Urinary bladder (tissue), 4 donors: ENCODE data around the gene PLCL2. TPM values are rescaled to one million over a fixed set of nuclear protein-coding genes. Genes with fewer than 3 reads are reported as not detected.

Experiments
- DNase-seq: peaks from one replicate; pipeline ENCODE4 v3.0.0-alpha.2; 2015; ENCODE audit errors: extremely low spot score
- H3K27ac ChIP-seq: one replicate; pipeline ENCODE4 v1.5.1; 2013; ENCODE audit warnings: low read depth, mild to moderate bottlenecking, moderate library complexity
- H3K36me3 ChIP-seq: one replicate; pipeline ENCODE4 v1.6.1; 2013; ENCODE audit warnings: mild to moderate bottlenecking, moderate library complexity; ENCODE audit not compliant: insufficient read depth
- H3K4me1 ChIP-seq: one replicate; pipeline ENCODE4 v1.6.1; 2013; ENCODE audit warnings: mild to moderate bottlenecking, moderate library complexity; ENCODE audit not compliant: insufficient read depth
- H3K4me3 ChIP-seq: one replicate; pipeline ENCODE4 v1.5.1; 2013; ENCODE audit warnings: low read depth, low read length
- WGBS: extraction: QIAGEN DNeasy Blood & Tissue Kit; methylation state at CpG from one replicate; pipeline ENCODE4 v1.1.7; 2013; 5-methylcytosine and 5-hydroxymethylcytosine counted together
- polyA plus RNA-seq: library from polyadenylated mRNA; stranded (reverse); fragments of 200-250 nt; gene quantifications from one replicate; pipeline ENCODE4 v1.2.3, GENCODE V29; 2013
- total RNA-seq: library from RNA; depleted of rRNA; stranded (reverse); fragments of >200 nt; gene quantifications from one replicate; pipeline ENCODE4 v1.2.3, GENCODE V29; 2014
- donor health status: healthy with polysubstance abuse.
- donor health status: healthy.

The PLCL2 gene
- total and polyA plus RNA-seq, 2 donors, result 2.7 to 23.0 TPM

- 83% methylated on average over 6 of the region's 6 CpGs for WGBS
- no peak for DNase-seq
- Histone ChIP-seq H3K4me3 (no peak overlapping the region), H3K36me3 (no peaks in the 10 kb centered on the region), H3K27ac (no peak overlapping the region), H3K4me1 (no peaks in the 10 kb centered on the region)
Observed at GRCh38 chr3:16908016-16908807, 23.5 kb downstream of the PLCL2 start.

- 76% methylated on average over 2 of the region's 2 CpGs for WGBS
- Histone ChIP-seq H3K27ac (no peak overlapping the region), H3K4me1 (no peaks in the 10 kb centered on the region), H3K4me3 (no peak overlapping the region), H3K36me3 (no peaks in the 10 kb centered on the region)
- no peak for DNase-seq
Observed at GRCh38 chr3:16908896-16909295, 24.1 kb downstream of the PLCL2 start.

DNA sequence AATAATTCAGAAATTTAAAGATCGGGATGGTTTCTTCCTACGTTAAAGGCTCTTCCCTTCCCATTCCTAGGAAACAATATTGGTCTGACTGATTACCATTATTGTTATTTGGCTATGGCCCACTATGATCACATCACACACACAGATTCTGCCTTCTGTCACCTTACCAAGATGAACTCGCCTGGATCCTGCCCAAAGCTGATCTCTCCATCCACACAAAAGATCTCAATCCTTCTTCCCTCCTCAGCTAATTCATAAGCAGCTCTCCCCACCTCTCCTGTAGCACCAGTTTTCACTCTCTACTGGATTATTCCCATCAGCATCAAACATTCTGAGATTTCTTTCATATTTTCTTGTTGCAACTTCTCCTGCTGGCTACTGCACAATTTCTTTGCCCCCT, 25.0 kb downstream of the PLCL2 start:
- no peak for DNase-seq
- Histone ChIP-seq H3K36me3 (no peaks in the 10 kb centered on the region), H3K27ac (no peak overlapping the region), H3K4me1 (no peaks in the 10 kb centered on the region), H3K4me3 (no peak overlapping the region)
- WGBS, result 92% methylated on average over 3 of the region's 3 CpGs

- H3K27ac ChIP-seq, result no peak overlapping the region
- no peak for DNase-seq
- WGBS, result 92% methylated on average over 3 of the region's 3 CpGs
- no peak overlapping the region for H3K4me3 ChIP-seq
- no peaks in the 10 kb centered on the region for H3K4me1 ChIP-seq
- H3K36me3 ChIP-seq, result no peaks in the 10 kb centered on the region
Observed at GRCh38 chr3:16910207-16910606, 25.5 kb downstream of the PLCL2 start.

DNA sequence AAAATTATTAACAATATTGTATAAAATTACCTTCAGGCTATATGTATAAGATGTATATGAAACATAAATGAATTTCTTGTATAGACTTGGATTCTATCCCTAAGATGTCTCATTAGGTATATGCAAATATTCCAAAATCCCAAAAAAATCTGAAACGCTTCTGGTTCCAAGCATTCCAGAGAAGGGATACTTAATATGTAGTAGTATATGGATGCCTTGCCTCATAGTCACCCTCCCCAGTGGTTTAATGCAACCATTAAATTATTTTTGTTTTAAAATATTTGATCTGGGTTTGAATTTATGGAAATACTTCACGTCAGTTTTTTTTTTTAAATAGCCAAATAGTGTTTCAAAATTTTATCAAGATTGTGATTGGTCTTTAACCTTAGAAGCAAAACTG, 27.2 kb downstream of the PLCL2 start:
- Histone ChIP-seq H3K4me1 (no peaks in the 10 kb centered on the region), H3K4me3 (no peak overlapping the region), H3K27ac (no peak overlapping the region), H3K36me3 (no peaks in the 10 kb centered on the region)
- 93% methylated on average over 2 of the region's 2 CpGs for WGBS
- DNase-seq, result no peak

DNA sequence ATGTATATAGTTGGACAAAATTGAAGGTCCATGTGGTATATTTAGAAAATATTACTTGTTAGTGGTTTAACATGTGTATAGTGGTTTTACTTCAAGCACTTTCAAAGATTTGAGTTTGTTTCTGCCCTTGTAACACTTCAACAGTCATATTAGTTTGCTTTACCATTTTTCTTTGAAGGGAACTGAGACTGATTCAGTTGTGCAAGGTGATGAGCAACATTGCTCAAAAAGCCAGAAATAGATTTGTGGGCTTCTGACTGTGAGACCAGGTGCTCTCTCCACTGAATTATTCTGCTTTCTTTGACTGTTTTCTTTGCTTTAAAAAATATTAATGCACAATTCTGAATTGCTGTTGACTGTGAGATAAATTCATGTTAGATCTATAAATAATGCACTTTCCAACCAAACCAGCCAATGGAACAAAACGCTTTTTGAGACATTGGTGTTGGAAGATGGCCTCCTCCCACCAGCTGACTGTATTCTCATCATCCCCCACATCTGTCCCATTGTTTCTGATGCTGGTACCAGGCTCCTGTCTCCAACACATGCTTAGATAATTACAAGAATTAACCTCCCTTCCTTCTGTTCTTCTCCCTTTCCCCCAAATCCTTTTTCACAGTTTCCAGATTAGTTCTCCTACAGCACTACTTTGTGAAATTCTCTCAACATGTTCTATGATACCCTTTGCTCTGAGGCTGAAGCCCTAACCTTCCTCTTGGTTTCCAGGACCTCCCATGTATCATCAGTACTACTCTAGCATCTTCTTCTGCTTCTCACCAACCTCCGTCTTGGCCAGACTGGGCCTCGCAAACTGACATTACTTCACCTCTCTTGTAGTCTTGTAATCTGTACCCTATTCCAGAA, 27.9 kb downstream of the PLCL2 start:
- H3K27ac ChIP-seq, result no peak overlapping the region
- H3K4me1 ChIP-seq, result no peaks in the 10 kb centered on the region
- 93% methylated on average over 3 of the region's 3 CpGs for WGBS
- no peaks in the 10 kb centered on the region for H3K36me3 ChIP-seq
- DNase-seq, result no peak
- no peak overlapping the region for H3K4me3 ChIP-seq

GRCh38 chr3:16913264-16913580, 28.5 kb downstream of the PLCL2 start:
- Histone ChIP-seq H3K4me3 (no peak overlapping the region), H3K27ac (no peak overlapping the region), H3K36me3 (no peaks in the 10 kb centered on the region), H3K4me1 (no peaks in the 10 kb centered on the region)
- DNase-seq, result no peak
- WGBS, result 95% methylated on average over 2 of the region's 2 CpGs

DNA sequence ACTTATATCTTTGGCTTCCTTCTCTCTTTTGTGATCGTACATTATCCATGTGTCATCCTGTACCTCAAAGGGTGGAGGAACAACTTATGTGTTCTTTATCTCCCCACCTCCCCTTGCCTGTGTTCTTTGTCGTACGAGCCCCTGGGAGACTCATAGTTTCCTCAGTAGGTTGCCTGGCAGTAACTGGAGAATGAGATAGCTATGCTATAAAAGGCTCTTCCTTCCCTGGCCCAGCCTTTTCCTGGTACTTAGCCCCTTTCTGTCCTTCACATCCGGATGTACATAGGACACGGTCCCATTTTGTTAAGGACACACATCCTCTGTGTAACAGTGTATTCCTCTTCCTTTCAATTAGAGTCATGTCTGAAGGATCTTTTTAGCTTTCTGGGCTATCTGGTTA, 32.1 kb downstream of the PLCL2 start:
- no peak for DNase-seq
- 61% methylated on average over 5 of the region's 5 CpGs for WGBS
- Histone ChIP-seq H3K36me3 (no peaks in the 10 kb centered on the region), H3K4me1 (no peaks in the 10 kb centered on the region), H3K27ac (no peak overlapping the region), H3K4me3 (no peak overlapping the region)

- DNase-seq, result no peak
- H3K27ac ChIP-seq, result no peak overlapping the region
- H3K36me3 ChIP-seq, result no peaks in the 10 kb centered on the region
- no peak overlapping the region for H3K4me3 ChIP-seq
- H3K4me1 ChIP-seq, result no peaks in the 10 kb centered on the region
Observed at GRCh38 chr3:16917256-16917935, 32.6 kb downstream of the PLCL2 start.

DNA sequence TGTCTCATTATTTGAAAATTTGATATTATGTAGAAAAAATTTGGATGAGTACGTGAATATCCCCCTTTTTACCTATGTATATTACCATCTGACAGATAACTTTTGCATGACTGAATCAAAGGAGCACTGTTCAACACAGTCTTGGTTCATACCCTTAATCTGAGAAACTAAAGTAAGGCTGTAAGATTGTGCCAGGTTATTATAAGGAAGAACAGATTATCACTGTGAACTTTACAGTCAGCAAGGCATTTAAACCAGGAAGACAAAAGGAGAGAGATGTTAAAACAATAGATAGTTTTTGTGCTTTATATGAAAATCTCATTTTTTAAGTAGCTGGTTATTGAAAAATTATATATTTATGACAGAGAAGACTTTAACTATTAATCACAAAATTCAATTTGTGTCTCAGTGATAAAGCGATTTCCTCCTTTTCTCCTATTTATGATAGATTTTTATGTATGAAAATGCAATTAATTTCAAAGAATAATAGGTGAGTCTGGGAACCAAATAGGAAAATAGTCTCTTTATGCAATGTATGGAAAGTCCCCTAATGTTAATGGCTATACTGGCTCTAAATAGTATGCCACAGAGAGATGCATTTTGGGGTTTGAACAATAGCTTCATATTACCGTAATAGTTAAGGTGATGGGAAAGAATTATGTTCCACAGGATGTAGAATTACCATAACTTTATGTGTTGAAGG, 33.4 kb downstream of the PLCL2 start:
- no peak for DNase-seq
- no peaks in the 10 kb centered on the region for H3K36me3 ChIP-seq
- no peaks in the 10 kb centered on the region for H3K4me1 ChIP-seq
- no peak overlapping the region for H3K27ac ChIP-seq
- WGBS, result 92% methylated on average over 3 of the region's 3 CpGs
- H3K4me3 ChIP-seq, result no peak overlapping the region

DNA sequence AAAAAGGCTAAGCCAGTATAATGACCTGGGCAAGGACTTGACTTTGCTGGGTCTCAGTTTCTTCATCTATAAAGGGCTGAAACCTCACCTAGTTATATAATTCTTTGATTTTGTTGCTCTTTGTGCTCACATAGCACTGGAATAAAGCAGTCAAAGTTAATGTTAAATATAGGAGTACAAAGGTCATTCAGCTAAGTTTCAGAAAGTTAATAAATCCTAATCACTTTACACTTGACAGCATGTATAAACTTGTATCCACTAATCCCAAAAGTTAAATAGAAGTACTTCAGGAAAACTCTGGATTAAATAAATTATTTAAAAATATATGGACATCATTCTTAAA, 33.9 kb downstream of the PLCL2 start:
- Histone ChIP-seq H3K36me3 (no peaks in the 10 kb centered on the region), H3K4me1 (no peaks in the 10 kb centered on the region), H3K27ac (no peak overlapping the region), H3K4me3 (no peak overlapping the region)
- no peak for DNase-seq

- Histone ChIP-seq H3K4me1 (no peaks in the 10 kb centered on the region), H3K27ac (no peak overlapping the region), H3K4me3 (no peak overlapping the region), H3K36me3 (no peaks in the 10 kb centered on the region)
- 91% methylated on average over 2 of the region's 2 CpGs for WGBS
- DNase-seq, result no peak
Observed at GRCh38 chr3:16923112-16923511, 38.4 kb downstream of the PLCL2 start.

GRCh38 chr3:16927485-16927884, 42.7 kb downstream of the PLCL2 start:
- H3K4me3 ChIP-seq, result no peak overlapping the region
- H3K36me3 ChIP-seq, result no peaks in the 10 kb centered on the region
- no peak for DNase-seq
- H3K4me1 ChIP-seq, result no peaks in the 10 kb centered on the region
- no peak overlapping the region for H3K27ac ChIP-seq
- 87% methylated on average over 1 of the region's 1 CpG for whole genome bisulfite sequencing
